OCI-LY7 (cell line): ENCODE results near the gene OR2AT4. TPM values are rescaled to one million over a fixed set of nuclear protein-coding genes. Genes with fewer than 3 reads are reported as not detected.

Experiments used
- BruUV-seq: library from RNA; stranded (reverse); fragments of 400-500 nt; replicated peaks from 2 replicates; lab custom pipeline; 2021; lab: Mats Ljungman, UMichigan
- CTCF ChIA-PET: fragments of 300-600 bp; sonication (Branson Sonifier 250); formaldehyde crosslinking; loops from one replicate; lab custom pipeline; 2022; ENCODE audit warnings: antibody characterized with exemption; ENCODE audit not compliant: unreplicated experiment; lab: Charles Lee
- POLR2A ChIA-PET: fragments of 300-600 bp; sonication (Branson Sonifier 250); formaldehyde crosslinking; loops from one replicate; lab custom pipeline; 2022; ENCODE audit warnings: antibody characterized with exemption; lab: Charles Lee
- DNase-seq: peaks from one replicate; pipeline ENCODE4 v3.0.0-alpha.2; 2015; ENCODE audit warnings: low spot score
- H2AFZ ChIP-seq: fragments of 200-600 bp; sonication (generic), shearing (Covaris generic); 2 replicates; pipeline ENCODE4 v1.6.1; 2014; ENCODE audit warnings: mild to moderate bottlenecking, antibody characterized with exemption, low read length, moderate library complexity
- H3K27ac ChIP-seq: fragments of 200-600 bp; sonication (generic); 2 replicates; pipeline ENCODE4 v1.5.1; 2014; ENCODE audit warnings: mixed run types, low read depth, mild to moderate bottlenecking, moderate library complexity, low read length, inconsistent platforms; ENCODE audit not compliant: poor library complexity, severe bottlenecking
- H3K36me3 ChIP-seq: fragments of 200-600 bp; sonication (generic); 2 replicates; pipeline ENCODE4 v1.6.1; 2014; ENCODE audit warnings: mild to moderate bottlenecking, antibody characterized with exemption, low read length, moderate library complexity, mixed read lengths; ENCODE audit not compliant: insufficient read depth
- H3K4me1 ChIP-seq: fragments of 200-600 bp; sonication (generic); 2 replicates; pipeline ENCODE4 v1.5.1; 2014; ENCODE audit warnings: mild to moderate bottlenecking, low read length; ENCODE audit not compliant: insufficient read depth, poor library complexity, severe bottlenecking
- H3K4me2 ChIP-seq: fragments of 200-600 bp; sonication (generic); 2 replicates; pipeline ENCODE4 v1.6.1; 2014; ENCODE audit warnings: mild to moderate bottlenecking, low read length
- H3K4me3 ChIP-seq: fragments of 200-600 bp; sonication (generic); 2 replicates; pipeline ENCODE4 v1.5.1; 2014; ENCODE audit warnings: mild to moderate bottlenecking, low read depth, low read length; ENCODE audit not compliant: poor library complexity, severe bottlenecking
- H3K79me2 ChIP-seq: fragments of 200-600 bp; sonication (generic); 2 replicates; pipeline ENCODE4 v1.6.1; 2016; ENCODE audit warnings: low read depth, mild to moderate bottlenecking, low read length, moderate library complexity, mixed read lengths; ENCODE audit not compliant: insufficient read depth
- H3K9me2 ChIP-seq: fragments of 200-600 bp; sonication (generic); 2 replicates; pipeline ENCODE4 v1.6.1; 2016; ENCODE audit warnings: mild to moderate bottlenecking, low read length, mixed read lengths; ENCODE audit not compliant: insufficient read depth
- H3K9me3 ChIP-seq: fragments of 200-600 bp; sonication (generic); 2 replicates; pipeline ENCODE4 v1.6.1; 2014; ENCODE audit warnings: mild to moderate bottlenecking, mixed run types, low read length, mixed read lengths
- H4K20me1 ChIP-seq: fragments of 200-600 bp; sonication (generic); 2 replicates; pipeline ENCODE4 v1.6.1; 2014; ENCODE audit warnings: mild to moderate bottlenecking, antibody characterized with exemption, low read length, moderate library complexity, mixed read lengths; ENCODE audit not compliant: insufficient read depth
- CTCF ChIP-seq: fragments of 200-600 bp; sonication (generic); conservative IDR thresholded peaks from 2 replicates; pipeline ENCODE4 v1.5.1; 2014; ENCODE audit warnings: mild to moderate bottlenecking, antibody characterized with exemption, low read length, moderate library complexity, mixed read lengths
- EZH2phosphoT487 ChIP-seq: fragments of 200-600 bp; sonication (generic); IDR thresholded peaks from 2 replicates; pipeline ENCODE4 v1.6.1; 2018; ENCODE audit warnings: low read depth, borderline replicate concordance, mild to moderate bottlenecking, mixed run types, antibody characterized with exemption, low read length, moderate library complexity, mixed read lengths
- intact Hi-C: fragments of 100-400 bp; cut with micrococcal nuclease; formaldehyde crosslinking; loops from one replicate; pipeline ENCODE4 v1.10.0; 2022; ENCODE audit not compliant: unreplicated experiment
- total RNA-seq, 2 experiments: library from RNA; depleted of rRNA in 1 of 2; stranded (reverse); fragments of >200 nt in 1 of 2; shearing (Covaris generic) in 1 of 2; gene quantifications; 2 replicates each; pipeline ENCODE4 v1.2.3, GENCODE V29; 2014 to 2022

Gene OR2AT4
- total RNA-seq, 2 experiments from 2014 or later: not detected

GRCh38 chr11:75078233-75078632 lies 18.4 kb downstream of the OR2AT4 start:
- no peak overlapping the region for H3K4me3 ChIP-seq
- no peaks in the 10 kb centered on the region for H3K9me2 ChIP-seq
- H3K4me2 ChIP-seq: no peak overlapping the region
- no TSS peak for BruUV-seq
- no peak for TF ChIP-seq CTCF
- TF ChIP-seq EZH2phosphoT487: no peak
- H3K36me3 ChIP-seq: no peaks in the 10 kb centered on the region
- no peak for DNase-seq
- POLR2A ChIA-PET: no interaction called here
- no peaks in the 10 kb centered on the region for H3K4me1 ChIP-seq
- H2AFZ ChIP-seq: no peak overlapping the region
- H3K27ac ChIP-seq: no peak overlapping the region
- H3K79me2 ChIP-seq: no peaks in the 10 kb centered on the region
- intact Hi-C loops: loop anchor here (2.0 kb wide), 1 partner anchor 55 kb away; no protein-coding TSS in a partner anchor
- H4K20me1 ChIP-seq: no peaks in the 10 kb centered on the region
- no peaks in the 10 kb centered on the region for H3K9me3 ChIP-seq
- CTCF ChIA-PET: no interaction called here

- TF ChIP-seq EZH2phosphoT487 (no peak), CTCF (no peak)
- Histone ChIP-seq H3K9me2 (no peaks in the 10 kb centered on the region), H4K20me1 (no peaks in the 10 kb centered on the region), H3K9me3 (no peaks in the 10 kb centered on the region), H3K4me1 (no peaks in the 10 kb centered on the region), H3K27ac (no peak overlapping the region), H3K79me2 (no peaks in the 10 kb centered on the region), H2AFZ (no peak overlapping the region), H3K36me3 (no peaks in the 10 kb centered on the region), H3K4me2 (no peak overlapping the region), H3K4me3 (no peak overlapping the region)
- intact Hi-C loops: no loop called here
- no TSS peak for BruUV-seq
- DNase-seq: no peak
- ChIA-PET POLR2A (no interaction called here), CTCF (no interaction called here)
Observed at GRCh38 chr11:75077316-75077715, 19.4 kb downstream of the OR2AT4 start.

GRCh38 chr11:75076671-75077070 lies 20.0 kb downstream of the OR2AT4 start:
- no peaks in the 10 kb centered on the region for H3K36me3 ChIP-seq
- H2AFZ ChIP-seq: no peak overlapping the region
- H4K20me1 ChIP-seq: no peaks in the 10 kb centered on the region
- no peak for TF ChIP-seq CTCF
- no peak for TF ChIP-seq EZH2phosphoT487
- H3K4me1 ChIP-seq: no peaks in the 10 kb centered on the region
- no peaks in the 10 kb centered on the region for H3K9me2 ChIP-seq
- H3K27ac ChIP-seq: no peak overlapping the region
- H3K79me2 ChIP-seq: no peaks in the 10 kb centered on the region
- BruUV-seq: no TSS peak
- intact Hi-C loops: no loop called here
- no peaks in the 10 kb centered on the region for H3K9me3 ChIP-seq
- no peak for DNase-seq
- ChIA-PET POLR2A (no interaction called here), CTCF (no interaction called here)
- no peak overlapping the region for H3K4me3 ChIP-seq
- no peak overlapping the region for H3K4me2 ChIP-seq
